GM23338 (cell line): Measurements from ENCODE around the gene IMMP2L. TPM values are rescaled to one million over a fixed set of nuclear protein-coding genes. Genes with fewer than 3 reads are reported as not detected.

Source experiments
- ATAC-seq: fragments of 200-7000 bp; cut with Tn5 transposase; 3 replicates; pipeline ENCODE4 v1.9.1; 2020
- DNase-seq: peaks from one replicate; pipeline ENCODE4 v3.0.0-alpha.2; 2015; ENCODE audit warnings: low spot score
- H2AFZ ChIP-seq: fragments of 200-600 bp; sonication (generic); 2 replicates; pipeline ENCODE4 v1.8.0; 2016; ENCODE audit warnings: antibody characterized with exemption, mild to moderate bottlenecking, moderate library complexity
- H3F3A ChIP-seq: fragments of 200-600 bp; sonication (generic); replicated peaks from 2 replicates; pipeline ENCODE4 v1.8.0; 2017; ENCODE audit warnings: antibody characterized with exemption, mixed run types, low read depth
- H3K27ac ChIP-seq: fragments of 200-600 bp; sonication (generic); 2 replicates; pipeline ENCODE4 v1.6.1; 2016; ENCODE audit warnings: low read depth
- H3K27me3 ChIP-seq: fragments of 200-600 bp; sonication (generic); 2 replicates; pipeline ENCODE4 v1.8.0; 2016; ENCODE audit warnings: mild to moderate bottlenecking, mixed run types, moderate library complexity; ENCODE audit not compliant: insufficient read depth
- H3K36me3 ChIP-seq: fragments of 200-600 bp; sonication (generic); 2 replicates; pipeline ENCODE4 v1.8.0; 2016; ENCODE audit warnings: mild to moderate bottlenecking; ENCODE audit not compliant: insufficient read depth
- H3K4me1 ChIP-seq: fragments of 200-600 bp; sonication (generic); 2 replicates; pipeline ENCODE4 v1.8.0; 2016; ENCODE audit warnings: mild to moderate bottlenecking, moderate library complexity; ENCODE audit not compliant: insufficient read depth
- H3K4me2 ChIP-seq: fragments of 200-600 bp; sonication (generic); 2 replicates; pipeline ENCODE4 v1.7.1; 2017; ENCODE audit warnings: mixed run types
- H3K4me3 ChIP-seq: fragments of 200-600 bp; sonication (generic); 2 replicates; pipeline ENCODE4 v1.6.1; 2016; ENCODE audit warnings: mixed run types
- H3K79me2 ChIP-seq: fragments of 200-600 bp; sonication (generic); replicated peaks from 2 replicates; pipeline ENCODE4 v1.8.0; 2017; ENCODE audit warnings: mild to moderate bottlenecking; ENCODE audit not compliant: insufficient read depth
- H3K9me2 ChIP-seq: fragments of 200-600 bp; sonication (generic); 2 replicates; pipeline ENCODE4 v1.8.0; 2017; ENCODE audit not compliant: insufficient read depth
- H4K20me1 ChIP-seq: fragments of 200-600 bp; sonication (generic); replicated peaks from 2 replicates; pipeline ENCODE4 v1.8.0; 2017; ENCODE audit warnings: mild to moderate bottlenecking; ENCODE audit not compliant: insufficient read depth
- H3K27ac Mint-ChIP-seq: 2 replicates; pipeline ENCODE4 v1.8.0; 2020; ENCODE audit warnings: inconsistent platforms, mild to moderate bottlenecking, moderate library complexity, mixed read lengths
- H3K27me3 Mint-ChIP-seq: 3 replicates; pipeline ENCODE4 v1.8.0; 2022; ENCODE audit warnings: low read depth, mild to moderate bottlenecking, moderate library complexity, mixed read lengths, inconsistent platforms; ENCODE audit not compliant: insufficient read depth, poor library complexity
- H3K36me3 Mint-ChIP-seq: 3 replicates; pipeline ENCODE4 v1.8.0; 2021; ENCODE audit warnings: low read depth, mild to moderate bottlenecking, inconsistent platforms, moderate library complexity, mixed read lengths
- H3K4me1 Mint-ChIP-seq: 3 replicates; pipeline ENCODE4 v1.8.0; 2020; ENCODE audit warnings: mild to moderate bottlenecking, inconsistent platforms, mixed read lengths
- H3K4me3 Mint-ChIP-seq: 3 replicates; pipeline ENCODE4 v1.8.0; 2021; ENCODE audit warnings: moderate library complexity, mild to moderate bottlenecking, inconsistent platforms, mixed read lengths
- H3K9me3 Mint-ChIP-seq: 3 replicates; pipeline ENCODE4 v1.8.0; 2020; ENCODE audit warnings: moderate library complexity, mild to moderate bottlenecking, inconsistent platforms, mixed read lengths
- CREB1 ChIP-seq: fragments of 250-450 bp; sonication (Bioruptor Pico); IDR thresholded peaks from 2 replicates; pipeline ENCODE4 v1.5.0; 2020; ENCODE audit warnings: low read depth, mild to moderate bottlenecking, moderate library complexity
- EZH2 ChIP-seq: fragments of 200-600 bp; sonication (generic); IDR thresholded peaks from one replicate; pipeline ENCODE4 v1.8.0; 2017; ENCODE audit warnings: antibody characterized with exemption, mild to moderate bottlenecking, low read depth; ENCODE audit not compliant: unreplicated experiment
- JUNB ChIP-seq: IDR thresholded peaks from one replicate; pipeline ENCODE4 v1.6.1; 2016; ENCODE audit warnings: antibody characterized with exemption; ENCODE audit not compliant: unreplicated experiment
- NANOG ChIP-seq: IDR thresholded peaks from 2 replicates; pipeline ENCODE4 v1.6.1; 2016; ENCODE audit warnings: antibody characterized with exemption, borderline replicate concordance
- POLR2AphosphoS5 ChIP-seq: IDR thresholded peaks from 2 replicates; pipeline ENCODE4 v1.6.1; 2016; ENCODE audit warnings: antibody characterized with exemption, low read depth
- REST ChIP-seq: IDR thresholded peaks from one replicate; pipeline ENCODE4 v1.6.1; 2018; ENCODE audit warnings: antibody characterized with exemption; ENCODE audit not compliant: unreplicated experiment
- ZNF114 ChIP-seq: fragments of 250-450 bp; sonication (Bioruptor Pico); IDR thresholded peaks from 2 replicates; pipeline ENCODE4 v1.5.0; 2020; ENCODE audit warnings: mild to moderate bottlenecking, moderate library complexity
- polyA plus RNA-seq: library from polyadenylated mRNA; unstranded; fragments of >200 nt; fragmentation: Nextera tagmentation; extraction: Ambion mirVana; gene quantifications from 2 replicates; pipeline ENCODE4 v1.2.1, GENCODE V29; 2016
- total RNA-seq: library from RNA; depleted of rRNA; stranded (reverse); fragments of >200 nt; shearing (Covaris generic); gene quantifications from 2 replicates; pipeline ENCODE4 v1.2.3, GENCODE V29; 2014
- TF ChIP-seq, protein P1 (sequence below), 2 experiments: fragments of 200-600 bp in 1 of 2; sonication (generic) in 1 of 2; conservative IDR thresholded peaks; 2 replicates each; pipeline versions ENCODE4 v1.5.1 to v1.6.1; 2016 to 2017; ENCODE audit warnings: antibody characterized with exemption in 2 of 2, low read depth in 2 of 2, mild to moderate bottlenecking in 2 of 2, moderate library complexity in 1 of 2
- TF ChIP-seq, protein P2 (sequence below): IDR thresholded peaks from 2 replicates; pipeline ENCODE4 v1.6.1; 2016; ENCODE audit warnings: antibody characterized with exemption

The IMMP2L gene
- total and polyA plus RNA-seq, 2 experiments from 2014 or later = 7.3 to 14.0 TPM

GRCh38 chr7:111459757-111460280, 102.5 kb downstream of the IMMP2L start (continued):
- TF ChIP-seq REST = no peak
- TF ChIP-seq POLR2AphosphoS5 = no peak
- TF ChIP-seq ZNF114 (CRISPR knock-in tag) = no peak
- TF ChIP-seq, protein P1, sequence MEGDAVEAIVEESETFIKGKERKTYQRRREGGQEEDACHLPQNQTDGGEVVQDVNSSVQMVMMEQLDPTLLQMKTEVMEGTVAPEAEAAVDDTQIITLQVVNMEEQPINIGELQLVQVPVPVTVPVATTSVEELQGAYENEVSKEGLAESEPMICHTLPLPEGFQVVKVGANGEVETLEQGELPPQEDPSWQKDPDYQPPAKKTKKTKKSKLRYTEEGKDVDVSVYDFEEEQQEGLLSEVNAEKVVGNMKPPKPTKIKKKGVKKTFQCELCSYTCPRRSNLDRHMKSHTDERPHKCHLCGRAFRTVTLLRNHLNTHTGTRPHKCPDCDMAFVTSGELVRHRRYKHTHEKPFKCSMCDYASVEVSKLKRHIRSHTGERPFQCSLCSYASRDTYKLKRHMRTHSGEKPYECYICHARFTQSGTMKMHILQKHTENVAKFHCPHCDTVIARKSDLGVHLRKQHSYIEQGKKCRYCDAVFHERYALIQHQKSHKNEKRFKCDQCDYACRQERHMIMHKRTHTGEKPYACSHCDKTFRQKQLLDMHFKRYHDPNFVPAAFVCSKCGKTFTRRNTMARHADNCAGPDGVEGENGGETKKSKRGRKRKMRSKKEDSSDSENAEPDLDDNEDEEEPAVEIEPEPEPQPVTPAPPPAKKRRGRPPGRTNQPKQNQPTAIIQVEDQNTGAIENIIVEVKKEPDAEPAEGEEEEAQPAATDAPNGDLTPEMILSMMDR (conservative IDR thresholded peaks at IDR 0.05; ENCODE audit: low read depth in 2 of 2) = no peak
- no peak for TF ChIP-seq JUNB
- TF ChIP-seq NANOG = no peak
- TF ChIP-seq CREB1 (CRISPR knock-in tag) = no peak
- TF ChIP-seq, protein P2, sequence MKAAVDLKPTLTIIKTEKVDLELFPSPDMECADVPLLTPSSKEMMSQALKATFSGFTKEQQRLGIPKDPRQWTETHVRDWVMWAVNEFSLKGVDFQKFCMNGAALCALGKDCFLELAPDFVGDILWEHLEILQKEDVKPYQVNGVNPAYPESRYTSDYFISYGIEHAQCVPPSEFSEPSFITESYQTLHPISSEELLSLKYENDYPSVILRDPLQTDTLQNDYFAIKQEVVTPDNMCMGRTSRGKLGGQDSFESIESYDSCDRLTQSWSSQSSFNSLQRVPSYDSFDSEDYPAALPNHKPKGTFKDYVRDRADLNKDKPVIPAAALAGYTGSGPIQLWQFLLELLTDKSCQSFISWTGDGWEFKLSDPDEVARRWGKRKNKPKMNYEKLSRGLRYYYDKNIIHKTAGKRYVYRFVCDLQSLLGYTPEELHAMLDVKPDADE = no peak
- no peak for TF ChIP-seq EZH2

GRCh38 chr7:111459065-111459756, 103.1 kb downstream of the IMMP2L start:
- Mint-ChIP-seq H3K4me3 (no peak overlapping the region), H3K4me1 (no peaks in the 10 kb centered on the region)
- no peak for DNase-seq
- TF ChIP-seq NANOG (no peak), JUNB (no peak), REST (no peak)

More at GRCh38 chr7:111459065-111459756, 103.1 kb downstream of the IMMP2L start:
- no peak overlapping the region for H3K27ac Mint-ChIP-seq
- H3K27me3 Mint-ChIP-seq = no peaks in the 10 kb centered on the region
- Histone ChIP-seq H3K27ac (no peak overlapping the region), H4K20me1 (no peaks in the 10 kb centered on the region), H3K36me3 (no peaks in the 10 kb centered on the region), H2AFZ (no peak overlapping the region), H3K27me3 (no peaks in the 10 kb centered on the region), H3K4me2 (no peak overlapping the region), H3F3A (no peaks in the 10 kb centered on the region), H3K9me2 (no peaks in the 10 kb centered on the region), H3K4me1 (no peaks in the 10 kb centered on the region), H3K79me2 (no peaks in the 10 kb centered on the region), H3K4me3 (no peak overlapping the region)
- no peaks in the 10 kb centered on the region for H3K36me3 Mint-ChIP-seq
- ATAC-seq = no peak
- no peaks in the 10 kb centered on the region for H3K9me3 Mint-ChIP-seq
